Sigmoid colon (tissue), 7 donors: ENCODE results near the gene ZBTB7C. TPM values are rescaled to one million over a fixed set of nuclear protein-coding genes. Genes with fewer than 3 reads are reported as not detected.

Experiments used
- DNase-seq: peaks from one replicate; pipeline ENCODE4 v3.0.0-alpha.2; 2019
- H3K27ac ChIP-seq, 4 donors: fragments of 200-600 bp; sonication (generic); one replicate each; pipeline ENCODE4 v1.5.1; 2016 to 2019; ENCODE audit warnings: mild to moderate bottlenecking in 1 of 4
- H3K27me3 ChIP-seq, 3 donors: fragments of 200-600 bp; sonication (generic); one replicate each; pipeline ENCODE4 v1.5.1; 2019; ENCODE audit warnings: mild to moderate bottlenecking in 1 of 3
- H3K36me3 ChIP-seq, 4 donors: fragments of 200-600 bp; sonication (generic); one replicate each; pipeline ENCODE4 v1.5.1; 2016 to 2019
- H3K4me1 ChIP-seq, 4 donors: fragments of 200-600 bp; sonication (generic); one replicate each; pipeline ENCODE4 v1.5.1; 2017 to 2019
- H3K4me3 ChIP-seq, 4 donors: fragments of 200-600 bp; sonication (generic); one replicate each; pipeline ENCODE4 v1.5.1; 2017 to 2019; ENCODE audit warnings: mild to moderate bottlenecking in 2 of 4, moderate library complexity in 1 of 4
- H3K9me3 ChIP-seq, 4 donors: fragments of 200-600 bp in 3 of 4; sonication (generic) in 3 of 4; one replicate each; pipeline versions ENCODE4 v1.5.1 to v1.6.1; 2013 to 2019
- CTCF ChIP-seq, 4 experiments: fragments of 450-650 bp in 3 of 4; fragments of 200-600 bp in 1 of 4; IDR thresholded peaks; one replicate each; pipeline ENCODE4 v1.5.1; 2016 to 2019; ENCODE audit warnings: antibody characterized with exemption in 4 of 4, mild to moderate bottlenecking in 3 of 4, moderate library complexity in 2 of 4
- EP300 ChIP-seq, 4 donors: sonication (generic); formaldehyde crosslinking; IDR thresholded peaks; one replicate each; pipeline ENCODE4 v1.6.1; 2017; ENCODE audit warnings: antibody characterized with exemption in 4 of 4
- POLR2A ChIP-seq, 2 donors: fragments of 450-650 bp; IDR thresholded peaks; one replicate each; pipeline ENCODE4 v1.6.1; 2016; ENCODE audit warnings: antibody characterized with exemption in 2 of 2, mild to moderate bottlenecking in 2 of 2, moderate library complexity in 2 of 2
- POLR2AphosphoS5 ChIP-seq, 4 donors: sonication (generic); formaldehyde crosslinking; IDR thresholded peaks; one replicate each; pipeline ENCODE4 v1.6.1; 2017; ENCODE audit warnings: antibody characterized with exemption in 4 of 4
- WGBS, 2 donors: extraction: QIAGEN DNeasy Blood & Tissue Kit; methylation state at CpG; one replicate each; pipeline ENCODE4 v1.1.7; 2013; 5-methylcytosine and 5-hydroxymethylcytosine counted together
- intact Hi-C: fragments of 100-400 bp; cut with DNase I; formaldehyde crosslinking; loops from one replicate; pipeline ENCODE4 v1.15.1; 2023
- polyA plus RNA-seq, 3 donors: library from polyadenylated mRNA; stranded (reverse); fragments of 200-250 nt; gene quantifications; one replicate each; pipeline ENCODE4 v1.2.3, GENCODE V29; 2013
- total RNA-seq, 4 donors: library from RNA; depleted of rRNA; stranded (reverse); fragments of >200 nt; gene quantifications; one replicate each; pipeline ENCODE4 v1.1.0, GENCODE V29; 2016
- donor health status: healthy with polysubstance abuse.
- donor health status: Bipolar disorder and iron deficiency.
- donor health status: healthy.

ZBTB7C gene
- total and polyA plus RNA-seq, 7 donors = 0.41 to 18.6 (median 1.7) TPM

- DNase-seq = no peak
- no peaks in the 10 kb centered on the region for H3K27me3 ChIP-seq
- no peak overlapping the region for H3K4me3 ChIP-seq
- no peaks in the 10 kb centered on the region for H3K36me3 ChIP-seq
- intact Hi-C loops = no loop called here
- no peak overlapping the region for H3K27ac ChIP-seq
- H3K9me3 ChIP-seq = peaks cover 0 to 4% (median 2%) of the 10 kb centered on the region in 4 donors
- TF ChIP-seq EP300 (IDR thresholded peaks at IDR 0.05) (no peak), POLR2A (IDR thresholded peaks at IDR 0.05) (no peak), CTCF (IDR thresholded peaks at IDR 0.05) (no peak), POLR2AphosphoS5 (IDR thresholded peaks at IDR 0.05) (no peak)
- 54 to 76% methylated on average over 3 of the region's 3 CpGs for WGBS, 2 donors
- H3K4me1 ChIP-seq = no peaks in the 10 kb centered on the region
These were observed 158.3 kb downstream of the ZBTB7C start for GRCh38 chr18:48250918-48251317.

GRCh38 chr18:48250362-48250907, 158.7 kb downstream of the ZBTB7C start:
- no peak for TF ChIP-seq POLR2A (IDR thresholded peaks at IDR 0.05)
- TF ChIP-seq CTCF (IDR thresholded peaks at IDR 0.05) = no peak
- no peak for TF ChIP-seq EP300 (IDR thresholded peaks at IDR 0.05)
- TF ChIP-seq POLR2AphosphoS5 (IDR thresholded peaks at IDR 0.05) = no peak
- 94 to 98% methylated on average over 1 of the region's 1 CpG for WGBS, 2 donors
- Histone ChIP-seq H3K4me1 (no peaks in the 10 kb centered on the region), H3K27me3 (no peaks in the 10 kb centered on the region), H3K27ac (no peak overlapping the region), H3K4me3 (no peak overlapping the region), H3K36me3 (no peaks in the 10 kb centered on the region), H3K9me3 (peaks cover 0 to 4% (median 2%) of the 10 kb centered on the region in 4 donors)
- intact Hi-C loops = no loop called here
- no peak for DNase-seq

DNA sequence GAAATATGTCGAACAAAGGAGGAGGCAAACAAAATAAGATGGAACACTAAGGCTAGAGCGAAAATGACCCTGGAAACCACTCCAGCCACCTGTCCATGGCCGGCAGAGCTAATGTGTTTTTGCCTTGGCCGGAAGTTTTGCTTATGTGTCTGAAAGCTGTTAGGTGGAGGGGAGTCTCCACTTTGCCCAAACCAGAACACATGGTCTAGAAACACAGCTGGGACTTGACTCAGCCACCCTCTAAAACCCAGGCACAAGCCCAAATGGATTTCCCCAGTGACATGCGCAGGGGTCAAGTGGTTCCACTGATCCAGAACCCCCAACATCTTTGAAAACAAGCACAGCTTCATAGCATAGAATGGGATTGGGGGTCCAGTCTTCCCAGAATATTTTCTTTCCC, 159.3 kb downstream of the ZBTB7C start:
- H3K4me1 ChIP-seq = no peaks in the 10 kb centered on the region
- no peak overlapping the region for H3K4me3 ChIP-seq
- DNase-seq = no peak
- intact Hi-C loops = no loop called here
- no peaks in the 10 kb centered on the region for H3K27me3 ChIP-seq
- H3K36me3 ChIP-seq = no peaks in the 10 kb centered on the region
- H3K9me3 ChIP-seq = peaks cover 0 to 4% (median 0%) of the 10 kb centered on the region in 4 donors
- H3K27ac ChIP-seq = no peak overlapping the region
- 53 to 68% methylated on average over 5 of the region's 5 CpGs for WGBS, 2 donors
- no peak for TF ChIP-seq EP300 (IDR thresholded peaks at IDR 0.05)
- no peak for TF ChIP-seq POLR2A (IDR thresholded peaks at IDR 0.05)
- TF ChIP-seq CTCF (IDR thresholded peaks at IDR 0.05) = no peak
- TF ChIP-seq POLR2AphosphoS5 (IDR thresholded peaks at IDR 0.05) = no peak

DNA sequence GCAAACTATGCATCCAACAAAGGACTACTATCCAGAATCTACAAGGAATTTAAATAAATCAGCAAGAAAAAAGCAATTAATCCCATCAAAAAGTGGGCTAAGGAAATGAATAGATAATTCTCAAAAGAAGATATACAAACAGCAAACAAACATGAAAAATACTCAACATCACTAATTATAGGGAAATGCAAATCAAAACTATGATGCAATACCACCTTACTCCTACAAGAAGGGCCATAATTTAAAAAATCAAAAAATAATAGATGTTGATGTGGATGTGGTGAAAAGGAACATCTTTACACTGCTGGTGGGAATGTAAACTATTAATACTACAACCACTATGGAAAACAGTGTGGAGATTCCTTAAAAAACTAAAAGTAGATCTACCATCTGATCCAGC, 164.7 kb downstream of the ZBTB7C start:
- no peak for DNase-seq
- Histone ChIP-seq H3K27ac (no peak overlapping the region), H3K27me3 (no peaks in the 10 kb centered on the region), H3K9me3 (no peaks in the 10 kb centered on the region), H3K4me3 (no peak overlapping the region), H3K4me1 (no peaks in the 10 kb centered on the region), H3K36me3 (no peaks in the 10 kb centered on the region)
- intact Hi-C loops = no loop called here
- TF ChIP-seq POLR2A (IDR thresholded peaks at IDR 0.05) = no peak

GRCh38 chr18:48238636-48239035, 170.5 kb downstream of the ZBTB7C start:
- no peak for DNase-seq
- 53 to 63% methylated on average over 3 of the region's 3 CpGs for WGBS, 2 donors
- Histone ChIP-seq H3K4me1 (no peaks in the 10 kb centered on the region), H3K27me3 (no peaks in the 10 kb centered on the region), H3K4me3 (no peak overlapping the region), H3K27ac (no peak overlapping the region), H3K9me3 (peaks cover 0 to 3% (median 0%) of the 10 kb centered on the region in 4 donors), H3K36me3 (no peaks in the 10 kb centered on the region)
- intact Hi-C loops = no loop called here
- TF ChIP-seq CTCF (IDR thresholded peaks at IDR 0.05) = no peak
- no peak for TF ChIP-seq POLR2AphosphoS5 (IDR thresholded peaks at IDR 0.05)
